Karpas-422 (cell line): ENCODE results near the gene SEC24B. TPM values are rescaled to one million over a fixed set of nuclear protein-coding genes. Genes with fewer than 3 reads are reported as not detected.
"Not testable (repeated sequence)": the region's sequence is repeated elsewhere in the genome, so short reads cannot be mapped to it uniquely, and the experiment has no call there.

Source experiments
- DNase-seq: peaks from one replicate; pipeline ENCODE4 v3.0.0-alpha.2; 2015
- H2AFZ ChIP-seq: fragments of 200-600 bp; sonication (generic); 2 replicates; pipeline ENCODE4 v1.6.1; 2014; ENCODE audit warnings: antibody characterized with exemption, low read length, mixed read lengths
- H3K27ac ChIP-seq: fragments of 200-600 bp; sonication (generic); 2 replicates; pipeline ENCODE4 v1.5.1; 2014; ENCODE audit warnings: mild to moderate bottlenecking, low read length, moderate library complexity
- H3K27me3 ChIP-seq: fragments of 200-600 bp; sonication (generic); 2 replicates; pipeline ENCODE4 v1.6.1; 2014; ENCODE audit warnings: low read length, mixed read lengths
- H3K36me3 ChIP-seq: fragments of 200-600 bp; sonication (generic); 2 replicates; pipeline ENCODE4 v1.6.1; 2014; ENCODE audit warnings: low read length, mixed read lengths; ENCODE audit not compliant: insufficient read depth
- H3K4me1 ChIP-seq: fragments of 200-600 bp; sonication (generic); 2 replicates; pipeline ENCODE4 v1.6.1; 2014; ENCODE audit warnings: mild to moderate bottlenecking, low read length, mixed read lengths
- H3K4me2 ChIP-seq: fragments of 200-600 bp; sonication (generic); 2 replicates; pipeline ENCODE4 v1.6.1; 2014; ENCODE audit warnings: low read length, low read depth, mild to moderate bottlenecking; ENCODE audit not compliant: poor library complexity, severe bottlenecking
- H3K4me3 ChIP-seq: fragments of 200-600 bp; sonication (generic); 2 replicates; pipeline ENCODE4 v1.5.1; 2014; ENCODE audit warnings: mild to moderate bottlenecking, antibody characterized with exemption, low read length, mixed read lengths
- H3K79me2 ChIP-seq: fragments of 200-600 bp; sonication (generic); 2 replicates; pipeline ENCODE4 v1.6.1; 2014; ENCODE audit warnings: mild to moderate bottlenecking, low read length, mixed read lengths
- H3K9ac ChIP-seq: fragments of 200-600 bp; sonication (generic); 2 replicates; pipeline ENCODE4 v1.6.0; 2014; ENCODE audit warnings: low read length
- H3K9me2 ChIP-seq: fragments of 200-600 bp; sonication (generic), shearing (Covaris generic); replicated peaks from 2 replicates; pipeline ENCODE4 v1.6.0; 2014; ENCODE audit warnings: mild to moderate bottlenecking, low read length, moderate library complexity; ENCODE audit not compliant: insufficient read depth
- H3K9me3 ChIP-seq: fragments of 300-700, 200-600 bp; sonication (generic); 2 replicates; pipeline ENCODE4 v1.6.1; 2014; ENCODE audit warnings: low read length, mixed read lengths
- H4K20me1 ChIP-seq: fragments of 200-600 bp; sonication (generic); 2 replicates; pipeline ENCODE4 v1.6.1; 2014; ENCODE audit warnings: mild to moderate bottlenecking, antibody characterized with exemption, low read length, low read depth; ENCODE audit not compliant: insufficient read depth
- total RNA-seq: library from RNA; depleted of rRNA; stranded (reverse); fragments of >200 nt; shearing (Covaris generic); gene quantifications from 2 replicates; pipeline ENCODE4 v1.2.3, GENCODE V29; 2014; ENCODE audit warnings: low replicate concordance

Gene SEC24B
- total RNA-seq, 1 experiment from 2014 or later = 50.3 TPM

- no peak for DNase-seq
- Histone ChIP-seq H3K4me3 (peak overlapping the region; percentile 86; the same call in 1 of the 2 replicates), H3K9me3 (no peaks in the 10 kb centered on the region), H2AFZ (no peak overlapping the region), H3K4me2 (peak overlapping the region; percentile 87), H4K20me1 (peaks cover 49% of the 10 kb centered on the region), H3K36me3 (no peaks in the 10 kb centered on the region), H3K27me3 (no peaks in the 10 kb centered on the region), H3K9me2 (no peaks in the 10 kb centered on the region), H3K27ac (peak overlapping the region; percentile 19; the same call in 1 of the 2 replicates), H3K9ac (peak overlapping the region; percentile 29), H3K79me2 (peaks cover 82% of the 10 kb centered on the region), H3K4me1 (peaks cover 77% of the 10 kb centered on the region)
Measured at GRCh38 chr4:109436504-109436903, 2.9 kb downstream of the SEC24B start.

- peaks cover 36% of the 10 kb centered on the region for H4K20me1 ChIP-seq
- H3K36me3 ChIP-seq = peaks cover 8% of the 10 kb centered on the region
- H3K9ac ChIP-seq = no peak overlapping the region; the same call in 1 of the 2 replicates
- peaks cover 91% of the 10 kb centered on the region for H3K4me1 ChIP-seq
- peak overlapping the region; percentile 54 for H3K27ac ChIP-seq
- peak overlapping the region; percentile 42 for H3K4me2 ChIP-seq
- no peaks in the 10 kb centered on the region for H3K9me2 ChIP-seq
- no peak overlapping the region for H2AFZ ChIP-seq
- no peaks in the 10 kb centered on the region for H3K27me3 ChIP-seq
- H3K4me3 ChIP-seq = no peak overlapping the region
- H3K9me3 ChIP-seq = no peaks in the 10 kb centered on the region
- peaks cover 97% of the 10 kb centered on the region for H3K79me2 ChIP-seq
- DNase-seq = no peak
Measured at GRCh38 chr4:109440948-109441347, 7.3 kb downstream of the SEC24B start.

- H3K27me3 ChIP-seq = no peaks in the 10 kb centered on the region
- peaks cover 18% of the 10 kb centered on the region for H3K36me3 ChIP-seq
- H3K79me2 ChIP-seq = peaks cover 97% of the 10 kb centered on the region
- no peaks in the 10 kb centered on the region for H3K9me3 ChIP-seq
- peaks cover 89% of the 10 kb centered on the region for H3K4me1 ChIP-seq
- H2AFZ ChIP-seq = no peak overlapping the region
- H3K9ac ChIP-seq = no peak overlapping the region
- no peaks in the 10 kb centered on the region for H3K9me2 ChIP-seq
- peaks cover 32% of the 10 kb centered on the region for H4K20me1 ChIP-seq
- peak overlapping the region; percentile 91 for H3K27ac ChIP-seq
- no peak for DNase-seq
- no peak overlapping the region for H3K4me3 ChIP-seq
- peak overlapping the region; percentile 70 for H3K4me2 ChIP-seq
Measured at GRCh38 chr4:109441862-109442458, 8.3 kb downstream of the SEC24B start.

- H3K27ac ChIP-seq = peak overlapping the region; percentile 91
- H3K4me2 ChIP-seq = peak overlapping the region; percentile 70
- H3K4me3 ChIP-seq = peak overlapping the region; percentile 37
Measured at GRCh38 chr4:109444182-109444844, 10.7 kb downstream of the SEC24B start.

GRCh38 chr4:109447278-109447677, 13.7 kb downstream of the SEC24B start:
- H3K36me3 ChIP-seq = peaks cover 38% of the 10 kb centered on the region
- H3K27ac ChIP-seq = no peak overlapping the region
- H3K4me1 ChIP-seq = peaks cover 50% of the 10 kb centered on the region
- DNase-seq = no peak
- H3K9me3 ChIP-seq = no peaks in the 10 kb centered on the region; the same call in 1 of the 2 replicates
- no peak overlapping the region for H3K9ac ChIP-seq
- H3K79me2 ChIP-seq = peaks cover 97% of the 10 kb centered on the region
- no peak overlapping the region for H3K4me2 ChIP-seq
- H3K4me3 ChIP-seq = no peak overlapping the region
- peaks cover 3% of the 10 kb centered on the region for H4K20me1 ChIP-seq
- H2AFZ ChIP-seq = no peak overlapping the region
- H3K9me2 ChIP-seq = no peaks in the 10 kb centered on the region
- no peaks in the 10 kb centered on the region for H3K27me3 ChIP-seq

More at GRCh38 chr4:109444182-109444844, 10.7 kb downstream of the SEC24B start:
- no peaks in the 10 kb centered on the region for H3K9me2 ChIP-seq
- H3K9me3 ChIP-seq = no peaks in the 10 kb centered on the region
- peak overlapping the region; percentile 46 for H3K9ac ChIP-seq
- H3K4me1 ChIP-seq = peaks cover 80% of the 10 kb centered on the region
- peak; percentile 84 for DNase-seq
- peaks cover 23% of the 10 kb centered on the region for H4K20me1 ChIP-seq
- H2AFZ ChIP-seq = no peak overlapping the region
- H3K79me2 ChIP-seq = peaks cover 98% of the 10 kb centered on the region
- peaks cover 26% of the 10 kb centered on the region for H3K36me3 ChIP-seq
- H3K27me3 ChIP-seq = no peaks in the 10 kb centered on the region

- H3K4me3 ChIP-seq = no peak overlapping the region
- H4K20me1 ChIP-seq = no peaks in the 10 kb centered on the region
- no peaks in the 10 kb centered on the region for H3K9me2 ChIP-seq
- peaks cover 16% of the 10 kb centered on the region for H3K4me1 ChIP-seq
- no peak for DNase-seq
- peaks cover 26% of the 10 kb centered on the region for H3K36me3 ChIP-seq
- H3K4me2 ChIP-seq = no peak overlapping the region
- H3K9ac ChIP-seq = no peak overlapping the region
- H3K9me3 ChIP-seq = no peaks in the 10 kb centered on the region; the same call in 1 of the 2 replicates
- H3K27me3 ChIP-seq = no peaks in the 10 kb centered on the region
- no peak overlapping the region for H3K27ac ChIP-seq
- H3K79me2 ChIP-seq = peaks cover 99% of the 10 kb centered on the region
- H2AFZ ChIP-seq = no peak overlapping the region
Measured at GRCh38 chr4:109451544-109452273, 18.1 kb downstream of the SEC24B start.

GRCh38 chr4:109453110-109453509, 19.5 kb downstream of the SEC24B start:
- H3K9ac ChIP-seq, H3K4me1 ChIP-seq, H3K9me3 ChIP-seq, H3K9me2 ChIP-seq, H3K4me3 ChIP-seq, H4K20me1 ChIP-seq, DNase-seq, H3K27ac ChIP-seq, H3K27me3 ChIP-seq, H3K4me2 ChIP-seq, H2AFZ ChIP-seq: not testable (repeated sequence)
- Histone ChIP-seq H3K79me2 (peaks cover 99% of the 10 kb centered on the region), H3K36me3 (peaks cover 33% of the 10 kb centered on the region)

GRCh38 chr4:109462297-109462696, 28.7 kb downstream of the SEC24B start:
- H3K27me3 ChIP-seq = no peaks in the 10 kb centered on the region
- H3K9me2 ChIP-seq = no peaks in the 10 kb centered on the region
- H3K27ac ChIP-seq = no peak overlapping the region
- H3K4me1 ChIP-seq = peaks cover 28% of the 10 kb centered on the region
- no peak overlapping the region for H3K4me2 ChIP-seq
- no peak overlapping the region for H2AFZ ChIP-seq
- H3K9ac ChIP-seq = no peak overlapping the region
- H3K36me3 ChIP-seq = peaks cover 44% of the 10 kb centered on the region
- DNase-seq = peak; percentile 57
- H3K9me3 ChIP-seq = no peaks in the 10 kb centered on the region
- peaks cover 98% of the 10 kb centered on the region for H3K79me2 ChIP-seq
- no peak overlapping the region for H3K4me3 ChIP-seq
- H4K20me1 ChIP-seq = no peaks in the 10 kb centered on the region
